Heart left ventricle (tissue), 16 donors: Measurements from ENCODE around the gene TNP2. TPM values are rescaled to one million over a fixed set of nuclear protein-coding genes. Genes with fewer than 3 reads are reported as not detected.

Experiments used
- ATAC-seq, 4 donors: fragments of 200-7000 bp; cut with Tn5 transposase; one replicate each; pipeline ENCODE4 v1.9.1; 2020 to 2022; ENCODE audit warnings: moderate library complexity in 4 of 4, mild to moderate bottlenecking in 3 of 4, moderate number of reproducible peaks in 1 of 4
- DNase-seq, 5 donors: peaks; one replicate each; pipeline ENCODE4 v3.0.0-alpha.2; 2020
- H3K27ac ChIP-seq, 12 donors: fragments of 200-600 bp; sonication (generic) in 4 of 12; one replicate each; pipeline versions ENCODE4 v1.5.0 to v1.8.0; 2016 to 2022; ENCODE audit warnings: mild to moderate bottlenecking in 2 of 12
- H3K27me3 ChIP-seq, 9 donors: fragments of 200-600 bp; sonication (generic) in 2 of 9; one replicate each; pipeline versions ENCODE4 v1.5.1 to v1.8.0; 2016 to 2022; ENCODE audit warnings: mild to moderate bottlenecking in 3 of 9
- H3K36me3 ChIP-seq, 9 donors: fragments of 200-600 bp; sonication (generic) in 2 of 9; one replicate each; pipeline versions ENCODE4 v1.5.0 to v1.8.0; 2018 to 2022; ENCODE audit warnings: mild to moderate bottlenecking in 2 of 9
- H3K4me1 ChIP-seq, 12 donors: fragments of 200-600 bp; sonication (generic) in 4 of 12; one replicate each; pipeline versions ENCODE4 v1.5.0 to v1.8.0; 2016 to 2022; ENCODE audit warnings: mild to moderate bottlenecking in 3 of 12
- H3K4me3 ChIP-seq, 12 donors: fragments of 200-600 bp; sonication (generic) in 4 of 12; one replicate each; pipeline versions ENCODE4 v1.5.0 to v1.8.0; 2017 to 2022; ENCODE audit warnings: mild to moderate bottlenecking in 9 of 12, moderate library complexity in 4 of 12
- H3K9me3 ChIP-seq, 12 donors: fragments of 200-600 bp; sonication (generic) in 4 of 12; one replicate each; pipeline versions ENCODE4 v1.5.0 to v1.8.0; 2016 to 2022; ENCODE audit warnings: mild to moderate bottlenecking in 1 of 12
- POLR2A ChIP-seq, 2 donors: fragments of 450-650 bp; IDR thresholded peaks; one replicate each; pipeline ENCODE4 v1.6.1; 2017; ENCODE audit warnings: antibody characterized with exemption in 2 of 2, mild to moderate bottlenecking in 2 of 2, moderate library complexity in 2 of 2
- WGBS, 4 donors: extraction: QIAGEN DNeasy Blood & Tissue Kit in 2 of 4; methylation state at CpG; one replicate each; pipeline versions ENCODE4 v1.1.5 to v1.1.7; 2013 to 2018; 5-methylcytosine and 5-hydroxymethylcytosine counted together
- intact Hi-C, 10 donors: fragments of 100-400 bp; cut with DNase I; formaldehyde crosslinking; loops; one replicate each; pipeline versions ENCODE4 v1.11.1 to v1.14.2; 2022
- polyA plus RNA-seq, 2 donors: library from polyadenylated mRNA; stranded (reverse); fragments of 200-250 nt; gene quantifications; one replicate each; pipeline ENCODE4 v1.2.3, GENCODE V29; 2013
- total RNA-seq, 9 donors: library from RNA; depleted of rRNA in 2 of 9; stranded (reverse); fragments of >200 nt in 2 of 9; fragmentation: NEBNext Ultra II Directional in 3 of 9; extraction: Animal tissue kit (Norgen Biotek cat#: 25700) in 3 of 9; gene quantifications; one replicate each; pipeline versions ENCODE4 v1.1.0 to v1.2.4, GENCODE V29; 2016 to 2023
- TF ChIP-seq, protein P1 (sequence below), 12 donors: fragments of 200-600 bp; sonication (generic) in 4 of 12; IDR thresholded peaks; one replicate each; pipeline versions ENCODE4 v1.5.0 to v1.8.0; 2018 to 2022; ENCODE audit warnings: antibody characterized with exemption in 12 of 12, mild to moderate bottlenecking in 5 of 12
- donor health status: ischemic (EF 13 %, LVEDD 7.1; RV severe dilation, severe dysfunction).
- donor health status: healthy with polysubstance abuse.
- donor health status: DM: no; HTN: yes; CAD: no.
- donor health status: DM: no; HTN: no; CAD: no.
- donor health status: ischemic (EF 25% LVEDD 6.9; RV normal size, moderate dysfunction).
- donor health status: ischemic (EF 25% LVEDD 5.7; RV mildly dilated, moderate dysfunction).
- donor health status: healthy.
- donor health status: DM: yes; HTN: yes; CAD: no.
- donor health status: ischemic (EF 35%, LVEDD 5.7; RV mildly dilated, moderate dysfunction).
- donor health status: nonischemic (EF 11% LVEDD 7.7; RV severe dilation, severe dysfunction).
- donor health status: DM: yes; HTN: yes; CAD: no.
- donor health status: PGD.
- donor health status: ischemic (EF 29% LVEDD 5.4; RV normal size, mild dysfunction).
- donor health status: nonischemic (EF 23%, LVEDD 6.1; RV moderate dilation, normal function).

TNP2 gene
- total and polyA plus RNA-seq, 11 donors: not detected

DNA sequence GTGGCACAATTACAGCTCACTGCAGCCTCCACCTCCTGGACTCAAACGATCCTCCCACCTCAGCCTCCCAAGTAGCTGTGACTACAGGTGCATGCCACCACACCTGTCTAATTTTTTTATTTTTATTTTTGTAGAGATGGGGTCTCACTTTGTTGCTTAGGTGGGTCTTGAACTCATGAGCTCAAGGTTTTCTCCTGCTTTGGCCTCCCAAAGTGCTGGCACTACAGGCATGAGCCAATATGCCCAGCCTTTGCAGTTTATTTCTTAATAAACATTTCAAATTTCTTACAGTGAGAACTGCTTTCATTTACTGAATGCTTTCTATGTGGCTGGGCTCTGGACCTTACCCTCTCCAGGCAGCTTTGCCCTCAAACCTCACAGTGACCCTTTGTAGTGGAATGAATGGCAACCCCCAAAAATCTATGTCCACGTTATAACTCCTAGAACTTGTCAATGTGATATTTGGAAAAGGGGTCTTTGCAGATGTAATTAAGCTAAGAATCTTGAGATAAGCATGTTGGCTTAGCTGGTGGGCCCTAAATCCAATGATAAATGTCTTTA lies 1.6 kb upstream of the TNP2 start:
- ATAC-seq: no peak
- intact Hi-C loops: no loop called here
- no peak for DNase-seq
- Histone ChIP-seq H3K4me3 (no peak overlapping the region), H3K27ac (no peak overlapping the region), H3K9me3 (no peaks in the 10 kb centered on the region), H3K4me1 (no peaks in the 10 kb centered on the region), H3K36me3 (no peaks in the 10 kb centered on the region), H3K27me3 (no peaks in the 10 kb centered on the region)
- 93 to 98% (median 95%) methylated on average over 2 of the region's 2 CpGs for WGBS, 4 donors
- TF ChIP-seq, protein P1, sequence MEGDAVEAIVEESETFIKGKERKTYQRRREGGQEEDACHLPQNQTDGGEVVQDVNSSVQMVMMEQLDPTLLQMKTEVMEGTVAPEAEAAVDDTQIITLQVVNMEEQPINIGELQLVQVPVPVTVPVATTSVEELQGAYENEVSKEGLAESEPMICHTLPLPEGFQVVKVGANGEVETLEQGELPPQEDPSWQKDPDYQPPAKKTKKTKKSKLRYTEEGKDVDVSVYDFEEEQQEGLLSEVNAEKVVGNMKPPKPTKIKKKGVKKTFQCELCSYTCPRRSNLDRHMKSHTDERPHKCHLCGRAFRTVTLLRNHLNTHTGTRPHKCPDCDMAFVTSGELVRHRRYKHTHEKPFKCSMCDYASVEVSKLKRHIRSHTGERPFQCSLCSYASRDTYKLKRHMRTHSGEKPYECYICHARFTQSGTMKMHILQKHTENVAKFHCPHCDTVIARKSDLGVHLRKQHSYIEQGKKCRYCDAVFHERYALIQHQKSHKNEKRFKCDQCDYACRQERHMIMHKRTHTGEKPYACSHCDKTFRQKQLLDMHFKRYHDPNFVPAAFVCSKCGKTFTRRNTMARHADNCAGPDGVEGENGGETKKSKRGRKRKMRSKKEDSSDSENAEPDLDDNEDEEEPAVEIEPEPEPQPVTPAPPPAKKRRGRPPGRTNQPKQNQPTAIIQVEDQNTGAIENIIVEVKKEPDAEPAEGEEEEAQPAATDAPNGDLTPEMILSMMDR (IDR thresholded peaks at IDR 0.05): no peak
- no peak for TF ChIP-seq POLR2A (IDR thresholded peaks at IDR 0.05)

DNA sequence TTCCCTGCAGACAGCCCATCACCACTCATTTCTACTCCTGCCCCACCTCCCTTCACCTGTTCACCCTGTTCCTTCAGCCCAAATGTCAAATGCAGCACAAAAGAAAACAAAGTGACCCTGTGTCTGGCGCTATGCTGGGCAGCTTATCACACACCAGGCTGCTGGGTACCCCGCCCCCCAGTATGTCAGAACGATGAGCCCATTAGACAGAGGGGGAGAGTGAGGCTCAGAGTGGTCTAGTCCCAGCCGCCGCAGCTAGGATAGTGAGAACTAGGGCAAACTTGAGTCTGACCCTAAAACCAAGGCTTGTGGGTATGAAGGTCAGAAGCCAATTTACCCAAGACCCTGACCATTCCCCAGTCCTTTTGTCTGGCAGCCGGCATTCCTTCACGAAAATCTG lies 4.0 kb downstream of the TNP2 start:
- no peak for DNase-seq
- no peak overlapping the region for H3K4me3 ChIP-seq
- no peaks in the 10 kb centered on the region for H3K9me3 ChIP-seq
- 75 to 85% (median 81%) methylated on average over 7 of the region's 7 CpGs for WGBS, 4 donors
- TF ChIP-seq, protein P1 (IDR thresholded peaks at IDR 0.05): no peak
- TF ChIP-seq POLR2A (IDR thresholded peaks at IDR 0.05): no peak
- H3K4me1 ChIP-seq: no peaks in the 10 kb centered on the region
- H3K27me3 ChIP-seq: no peaks in the 10 kb centered on the region
- intact Hi-C loops: no loop called here
- H3K27ac ChIP-seq: no peak overlapping the region
- no peak for ATAC-seq
- no peaks in the 10 kb centered on the region for H3K36me3 ChIP-seq

DNA sequence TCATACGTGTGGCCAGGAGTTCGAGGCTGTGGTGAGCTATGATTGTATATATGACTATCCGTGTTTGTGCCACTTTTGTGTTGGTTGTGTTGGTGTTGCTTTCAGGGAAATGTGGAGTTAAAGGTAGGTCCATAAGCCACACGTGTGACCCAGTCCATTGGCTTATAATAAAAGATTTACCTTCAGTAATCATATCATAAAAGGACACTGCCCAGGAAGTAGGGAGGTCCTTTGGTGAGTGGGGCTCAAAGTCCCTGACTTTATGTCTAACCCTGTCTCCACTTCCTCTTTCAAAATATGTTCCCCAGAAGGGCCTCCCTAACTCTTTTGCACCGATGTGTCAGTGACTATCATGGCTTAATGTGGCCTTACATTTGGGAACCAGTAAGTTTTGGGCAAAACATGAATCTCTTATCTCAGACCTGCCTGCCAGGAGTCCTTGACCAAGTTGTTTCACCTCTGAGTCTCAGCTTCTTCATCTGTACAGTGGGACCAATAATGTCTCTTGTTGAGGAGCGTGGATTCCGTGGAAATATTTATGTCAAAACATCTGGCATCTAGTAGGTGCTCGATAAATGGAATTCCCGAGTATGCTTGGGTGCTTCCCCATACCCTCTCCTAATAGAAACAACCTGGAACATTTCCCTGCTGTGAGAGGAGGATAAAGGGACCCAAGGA lies 4.8 kb downstream of the TNP2 start:
- TF ChIP-seq, protein P1 (IDR thresholded peaks at IDR 0.05): no peak
- no peak for TF ChIP-seq POLR2A (IDR thresholded peaks at IDR 0.05)
- H3K27ac ChIP-seq: no peak overlapping the region
- H3K4me1 ChIP-seq: peaks cover 0 to 5% (median 3%) of the 10 kb centered on the region in 12 donors
- DNase-seq: no peak
- ATAC-seq: no peak
- H3K36me3 ChIP-seq: no peaks in the 10 kb centered on the region
- WGBS, 4 donors: 75 to 85% (median 83%) methylated on average over 9 of the region's 9 CpGs
- no peaks in the 10 kb centered on the region for H3K27me3 ChIP-seq
- H3K4me3 ChIP-seq: no peak overlapping the region
- no peaks in the 10 kb centered on the region for H3K9me3 ChIP-seq
- intact Hi-C loops: loop anchor here in 2 of 10 donors (5.0 kb wide), 2 partner anchors 33 to 83 kb away; partner anchors contain the start of gene RMI2 (in 1 of the 2)

DNA sequence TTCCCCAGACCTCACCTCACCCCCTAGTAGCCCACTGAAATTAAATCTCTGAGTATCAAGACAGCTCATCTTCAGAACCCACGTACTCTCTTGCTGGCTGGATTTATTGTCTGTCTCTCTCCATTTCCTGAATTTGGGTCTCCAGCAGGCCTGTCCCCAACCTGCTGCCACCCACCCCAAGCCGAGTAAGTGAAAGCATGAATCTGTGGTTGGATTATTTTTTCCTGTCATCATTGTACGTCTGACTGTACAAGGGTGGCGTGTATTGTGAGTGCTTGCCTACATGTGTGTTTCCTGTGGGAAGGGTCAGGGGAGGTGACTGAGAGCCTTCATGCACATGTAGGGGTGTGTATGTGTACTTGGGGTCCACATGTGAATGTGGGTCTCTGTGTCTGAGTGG lies 5.4 kb downstream of the TNP2 start:
- Histone ChIP-seq H3K9me3 (no peaks in the 10 kb centered on the region), H3K27me3 (no peaks in the 10 kb centered on the region), H3K27ac (no peak overlapping the region), H3K4me1 (peaks cover 0 to 10% (median 9%) of the 10 kb centered on the region in 12 donors), H3K4me3 (no peak overlapping the region), H3K36me3 (no peaks in the 10 kb centered on the region)
- 59 to 71% (median 66%) methylated on average over 4 of the region's 4 CpGs for WGBS, 4 donors
- intact Hi-C loops: loop anchor here in 2 of 10 donors (5.0 kb wide), 2 partner anchors 34 to 84 kb away; partner anchors contain the start of gene RMI2 (in 1 of the 2)
- no peak for ATAC-seq
- TF ChIP-seq, protein P1 (IDR thresholded peaks at IDR 0.05): no peak
- no peak for TF ChIP-seq POLR2A (IDR thresholded peaks at IDR 0.05)
- no peak for DNase-seq
